Skin of body (tissue), 2 donors: ENCODE measurements around the gene NIPAL4. TPM values are rescaled to one million over a fixed set of nuclear protein-coding genes. Genes with fewer than 3 reads are reported as not detected.
A peak's percentile ranks its signal among the peaks of the same experiment; 100 is the strongest.
"Not testable (repeated sequence)": the region's sequence is repeated elsewhere in the genome, so short reads cannot be mapped to it uniquely, and the experiment has no call there.

Source experiments
- DNase-seq: peaks from one replicate; lab custom pipeline; 2025; lab: John Stamatoyannopoulos, UW
- total RNA-seq: library from RNA; depleted of rRNA; stranded (reverse); fragments of >200 nt; gene quantifications from one replicate; pipeline ENCODE4 v1.2.3, GENCODE V29; 2014

Gene NIPAL4
- 11.9 TPM for total RNA-seq

- no peak for DNase-seq
Measured at GRCh38 chr5:157459715-157460599, at the start of gene NIPAL4. NIPAL4 (plus strand) TSS chr5:157460213; CDS start chr5:157460321, 108 bp downstream.

- DNase-seq = no peak
Measured at GRCh38 chr5:157415838-157416237, 44.2 kb upstream of the NIPAL4 start.

GRCh38 chr5:157419521-157419920, 40.5 kb upstream of the NIPAL4 start:
- not testable (repeated sequence) for DNase-seq

- not testable (repeated sequence) for DNase-seq
Measured at GRCh38 chr5:157429920-157430319, 30.1 kb upstream of the NIPAL4 start.

- peak; percentile 37 for DNase-seq
Measured at GRCh38 chr5:157431544-157432200, 28.3 kb upstream of the NIPAL4 start.

GRCh38 chr5:157434096-157434495, 25.9 kb upstream of the NIPAL4 start:
- no peak for DNase-seq

GRCh38 chr5:157443041-157443549, 16.9 kb upstream of the NIPAL4 start:
- peak; percentile 56 for DNase-seq

GRCh38 chr5:157444224-157444623, 15.8 kb upstream of the NIPAL4 start:
- DNase-seq = no peak

GRCh38 chr5:157445745-157446411, 14.1 kb upstream of the NIPAL4 start:
- DNase-seq = no peak

GRCh38 chr5:157446412-157446935, 13.5 kb upstream of the NIPAL4 start:
- no peak for DNase-seq

- DNase-seq = no peak
Measured at GRCh38 chr5:157447201-157447637, 12.8 kb upstream of the NIPAL4 start.

GRCh38 chr5:157449011-157449723, 10.8 kb upstream of the NIPAL4 start:
- DNase-seq = no peak

GRCh38 chr5:157450024-157450423, 10.0 kb upstream of the NIPAL4 start:
- DNase-seq = no peak

GRCh38 chr5:157451806-157452205, 8.2 kb upstream of the NIPAL4 start:
- DNase-seq = no peak

GRCh38 chr5:157454273-157454672, 5.7 kb upstream of the NIPAL4 start:
- DNase-seq = no peak

- no peak for DNase-seq
Measured at GRCh38 chr5:157455057-157455456, 5.0 kb upstream of the NIPAL4 start.

GRCh38 chr5:157456301-157456700, 3.7 kb upstream of the NIPAL4 start:
- DNase-seq = no peak

- DNase-seq = no peak
Measured at GRCh38 chr5:157457391-157457790, 2.6 kb upstream of the NIPAL4 start.

GRCh38 chr5:157458835-157459234, 1.2 kb upstream of the NIPAL4 start:
- no peak for DNase-seq

- no peak for DNase-seq
Measured at GRCh38 chr5:157460921-157461792, 1.1 kb downstream of the NIPAL4 start.
